Central memory CD8-positive, alpha-beta T cell (primary cell): ENCODE results near the gene CDKN2C.
"Not testable (repeated sequence)": the region's sequence is repeated elsewhere in the genome, so short reads cannot be mapped to it uniquely, and the experiment has no call there.

Source experiments
- ATAC-seq: fragments of 150-1000 bp; cut with Tn5 transposase; replicated peaks from 2 replicates; pipeline ENCODE4 v1.10.0; 2022; ENCODE audit warnings: mild to moderate bottlenecking, moderate FRiP score, moderate number of reproducible peaks; ENCODE audit not compliant: poor library complexity, severe bottlenecking; ENCODE audit errors: extremely low read depth
- DNase-seq, 2 donors: peaks; one replicate each; pipeline ENCODE4 v3.0.0; 2021; ENCODE audit warnings: low spot score in 2 of 2
- H3K27ac Mint-ChIP-seq: one replicate; pipeline ENCODE4 v1.8.0; 2022; ENCODE audit warnings: low read depth, mild to moderate bottlenecking, moderate library complexity, mixed read lengths
- H3K27me3 Mint-ChIP-seq: one replicate; pipeline ENCODE4 v1.8.0; 2022; ENCODE audit warnings: mixed read lengths
- H3K36me3 Mint-ChIP-seq: one replicate; pipeline ENCODE4 v1.8.0; 2022; ENCODE audit warnings: mild to moderate bottlenecking, moderate library complexity, mixed read lengths; ENCODE audit not compliant: insufficient read depth
- H3K4me1 Mint-ChIP-seq: one replicate; pipeline ENCODE4 v1.8.0; 2022; ENCODE audit warnings: mixed read lengths
- H3K4me3 Mint-ChIP-seq: one replicate; pipeline ENCODE4 v1.8.0; 2022; ENCODE audit warnings: mild to moderate bottlenecking, moderate library complexity, mixed read lengths
- H3K9me3 Mint-ChIP-seq: one replicate; pipeline ENCODE4 v1.8.0; 2022; ENCODE audit warnings: mixed read lengths

Gene CDKN2C

GRCh38 chr1:50940291-50940690 lies 29.8 kb upstream of the CDKN2C start:
- H3K27me3 Mint-ChIP-seq: no peaks in the 10 kb centered on the region
- ATAC-seq (no peak), DNase-seq (no peak)
- peaks cover 25% of the 10 kb centered on the region for H3K4me1 Mint-ChIP-seq
- H3K36me3 Mint-ChIP-seq: no peaks in the 10 kb centered on the region
- no peak overlapping the region for H3K27ac Mint-ChIP-seq
- H3K4me3 Mint-ChIP-seq: no peak overlapping the region
- no peaks in the 10 kb centered on the region for H3K9me3 Mint-ChIP-seq

GRCh38 chr1:50942334-50942733 lies 27.7 kb upstream of the CDKN2C start:
- Mint-ChIP-seq H3K4me3 (no peak overlapping the region), H3K36me3 (no peaks in the 10 kb centered on the region), H3K4me1 (peaks cover 26% of the 10 kb centered on the region), H3K27me3 (no peaks in the 10 kb centered on the region), H3K9me3 (no peaks in the 10 kb centered on the region), H3K27ac (no peak overlapping the region)
- ATAC-seq: no peak
- no peak for DNase-seq

GRCh38 chr1:50949286-50949982 lies 20.6 kb upstream of the CDKN2C start:
- Mint-ChIP-seq H3K27ac (no peak overlapping the region), H3K4me3 (no peak overlapping the region), H3K9me3 (no peaks in the 10 kb centered on the region), H3K4me1 (peaks cover 38% of the 10 kb centered on the region), H3K27me3 (no peaks in the 10 kb centered on the region), H3K36me3 (peaks cover 2% of the 10 kb centered on the region)
- DNase-seq: no peak
- no peak for ATAC-seq

GRCh38 chr1:50950396-50950795 lies 19.6 kb upstream of the CDKN2C start:
- DNase-seq: no peak
- Mint-ChIP-seq H3K9me3 (no peaks in the 10 kb centered on the region), H3K36me3 (peaks cover 2% of the 10 kb centered on the region), H3K4me3 (no peak overlapping the region), H3K27ac (no peak overlapping the region), H3K27me3 (no peaks in the 10 kb centered on the region), H3K4me1 (peaks cover 37% of the 10 kb centered on the region)
- no peak for ATAC-seq

GRCh38 chr1:50952566-50952965 lies 17.5 kb upstream of the CDKN2C start:
- not testable (repeated sequence) for ATAC-seq, H3K27ac Mint-ChIP-seq, H3K36me3 Mint-ChIP-seq

GRCh38 chr1:50955116-50955515 lies 14.9 kb upstream of the CDKN2C start:
- Mint-ChIP-seq H3K27ac (no peak overlapping the region), H3K9me3 (no peaks in the 10 kb centered on the region), H3K36me3 (peaks cover 8% of the 10 kb centered on the region), H3K4me1 (peaks cover 15% of the 10 kb centered on the region), H3K4me3 (no peak overlapping the region), H3K27me3 (no peaks in the 10 kb centered on the region)
- DNase-seq (no peak), ATAC-seq (no peak)

More at GRCh38 chr1:50952566-50952965, 17.5 kb upstream of the CDKN2C start:
- H3K27me3 Mint-ChIP-seq, H3K9me3 Mint-ChIP-seq, DNase-seq, H3K4me3 Mint-ChIP-seq: not testable (repeated sequence)
- peaks cover 17% of the 10 kb centered on the region for H3K4me1 Mint-ChIP-seq

GRCh38 chr1:50959303-50959912 lies 10.6 kb upstream of the CDKN2C start:
- ATAC-seq: peak; percentile 45
- Mint-ChIP-seq H3K27me3 (no peaks in the 10 kb centered on the region), H3K27ac (peak overlapping the region; percentile 23)

GRCh38 chr1:50959913-50960844 lies 9.9 kb upstream of the CDKN2C start, which contains the start of gene FAF1:
Gene FAF1 (minus strand): TSS chr1:50960267. CDS start chr1:50959811, 456 bp downstream.
- Mint-ChIP-seq H3K27ac (peak within 1 kb of the TSS; percentile 23), H3K4me1 (peaks cover 16% of the 10 kb centered on the region), H3K9me3 (no peaks in the 10 kb centered on the region), H3K36me3 (peaks cover 12% of the 10 kb centered on the region), H3K4me3 (peak within 1 kb of the TSS; percentile 70), H3K27me3 (no peaks in the 10 kb centered on the region)
- ATAC-seq (peak; percentile 86), DNase-seq (peak; percentile 97 to 98)

More at GRCh38 chr1:50959303-50959912, 10.6 kb upstream of the CDKN2C start:
- Mint-ChIP-seq H3K4me1 (peaks cover 16% of the 10 kb centered on the region), H3K36me3 (peaks cover 12% of the 10 kb centered on the region), H3K4me3 (peak overlapping the region; percentile 70), H3K9me3 (no peaks in the 10 kb centered on the region)
- DNase-seq: no peak

- H3K27ac Mint-ChIP-seq: no peak overlapping the region
- H3K9me3 Mint-ChIP-seq: no peaks in the 10 kb centered on the region
- no peaks in the 10 kb centered on the region for H3K27me3 Mint-ChIP-seq
- H3K4me3 Mint-ChIP-seq: no peak overlapping the region
- DNase-seq (no peak), ATAC-seq (no peak)
- H3K36me3 Mint-ChIP-seq: peaks cover 15% of the 10 kb centered on the region
- H3K4me1 Mint-ChIP-seq: peaks cover 21% of the 10 kb centered on the region
These were observed 5.2 kb upstream of the CDKN2C start for GRCh38 chr1:50964863-50965262.

GRCh38 chr1:50966991-50967390 lies 3.1 kb upstream of the CDKN2C start:
- DNase-seq: no peak
- Mint-ChIP-seq H3K4me3 (no peak overlapping the region), H3K27ac (peak overlapping the region; percentile 92), H3K36me3 (peaks cover 10% of the 10 kb centered on the region), H3K4me1 (peaks cover 20% of the 10 kb centered on the region), H3K27me3 (no peaks in the 10 kb centered on the region), H3K9me3 (no peaks in the 10 kb centered on the region)
- no peak for ATAC-seq

- no peak for DNase-seq
- ATAC-seq: no peak
- Mint-ChIP-seq H3K9me3 (no peaks in the 10 kb centered on the region), H3K27me3 (no peaks in the 10 kb centered on the region), H3K27ac (peak overlapping the region; percentile 92), H3K4me1 (peaks cover 20% of the 10 kb centered on the region), H3K36me3 (peaks cover 10% of the 10 kb centered on the region), H3K4me3 (peak overlapping the region; percentile 96)
These were observed 2.5 kb upstream of the CDKN2C start for GRCh38 chr1:50967416-50968157.
